ENCODE results near the gene IL1B.

DNA sequence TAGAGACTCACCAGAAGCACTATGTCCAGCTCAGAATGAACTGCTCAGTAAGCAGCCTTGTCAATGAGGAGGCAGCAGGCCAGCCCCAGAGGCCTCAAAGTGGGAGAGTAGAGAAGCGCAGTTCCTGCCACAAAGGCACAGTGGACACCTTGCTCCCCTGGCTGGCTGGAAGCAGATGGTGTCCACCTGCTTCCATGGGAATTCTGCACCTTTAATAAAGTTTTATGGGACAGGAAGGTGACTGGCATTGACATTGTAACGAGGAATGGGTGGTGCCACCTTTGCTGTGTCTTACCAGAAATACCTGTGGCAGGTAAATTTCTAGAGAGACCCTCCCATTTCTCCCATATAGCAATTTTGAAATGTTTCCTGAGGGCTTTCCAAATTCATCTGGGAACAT lies 6.7 kb upstream of the IL1B start:
- TF ChIP-seq, protein P1, sequence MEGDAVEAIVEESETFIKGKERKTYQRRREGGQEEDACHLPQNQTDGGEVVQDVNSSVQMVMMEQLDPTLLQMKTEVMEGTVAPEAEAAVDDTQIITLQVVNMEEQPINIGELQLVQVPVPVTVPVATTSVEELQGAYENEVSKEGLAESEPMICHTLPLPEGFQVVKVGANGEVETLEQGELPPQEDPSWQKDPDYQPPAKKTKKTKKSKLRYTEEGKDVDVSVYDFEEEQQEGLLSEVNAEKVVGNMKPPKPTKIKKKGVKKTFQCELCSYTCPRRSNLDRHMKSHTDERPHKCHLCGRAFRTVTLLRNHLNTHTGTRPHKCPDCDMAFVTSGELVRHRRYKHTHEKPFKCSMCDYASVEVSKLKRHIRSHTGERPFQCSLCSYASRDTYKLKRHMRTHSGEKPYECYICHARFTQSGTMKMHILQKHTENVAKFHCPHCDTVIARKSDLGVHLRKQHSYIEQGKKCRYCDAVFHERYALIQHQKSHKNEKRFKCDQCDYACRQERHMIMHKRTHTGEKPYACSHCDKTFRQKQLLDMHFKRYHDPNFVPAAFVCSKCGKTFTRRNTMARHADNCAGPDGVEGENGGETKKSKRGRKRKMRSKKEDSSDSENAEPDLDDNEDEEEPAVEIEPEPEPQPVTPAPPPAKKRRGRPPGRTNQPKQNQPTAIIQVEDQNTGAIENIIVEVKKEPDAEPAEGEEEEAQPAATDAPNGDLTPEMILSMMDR (IDR thresholded peaks at IDR 0.05) = no peak
- no peak for TF ChIP-seq POLR2A (IDR thresholded peaks at IDR 0.05)
